ENCODE results near the gene POLR3F.

Gene POLR3F

GRCh38 chr20:18527836-18528235 lies 60.6 kb downstream of the POLR3F start:
- Histone ChIP-seq H3K4me1 (ENCODE audit: control insufficient read depth in 1 of 2, insufficient read depth in 2 of 2, low read length in 2 of 2) (no peaks in the 10 kb centered on the region), H3K36me3 (ENCODE audit: control insufficient read depth in 1 of 2, insufficient read depth in 2 of 2, low read length in 2 of 2) (peaks cover 66 to 78% of the 10 kb centered on the region in 2 donors), H3K9me3 (ENCODE audit: control insufficient read depth in 1 of 2, low read length in 2 of 2) (no peaks in the 10 kb centered on the region)

GRCh38 chr20:18529041-18529440 lies 61.9 kb downstream of the POLR3F start:
- no peak overlapping the region for H3K4me3 ChIP-seq (ENCODE audit: low read depth in 1 of 2, low read length in 2 of 2)
- no peaks in the 10 kb centered on the region for H3K4me1 ChIP-seq (ENCODE audit: control insufficient read depth in 1 of 2, insufficient read depth in 2 of 2, low read length in 2 of 2)
- no peaks in the 10 kb centered on the region for H3K9me3 ChIP-seq (ENCODE audit: control insufficient read depth in 1 of 2, low read length in 2 of 2)
- H3K36me3 ChIP-seq (ENCODE audit: control insufficient read depth in 1 of 2, insufficient read depth in 2 of 2, low read length in 2 of 2) = peaks cover 77 to 87% of the 10 kb centered on the region in 2 donors
- no peaks in the 10 kb centered on the region for H3K27me3 ChIP-seq (ENCODE audit: low read depth, low read length)
- no peak overlapping the region for H3K27ac ChIP-seq (ENCODE audit: low read length)

More at GRCh38 chr20:18527836-18528235, 60.6 kb downstream of the POLR3F start:
- Histone ChIP-seq H3K4me3 (ENCODE audit: low read depth in 1 of 2, low read length in 2 of 2) (no peak overlapping the region), H3K27me3 (ENCODE audit: low read depth, low read length) (no peaks in the 10 kb centered on the region), H3K27ac (ENCODE audit: low read length) (no peak overlapping the region)

- Histone ChIP-seq H3K36me3 (ENCODE audit: control insufficient read depth in 1 of 2, insufficient read depth in 2 of 2, low read length in 2 of 2) (peaks cover 70 to 73% of the 10 kb centered on the region in 2 donors), H3K27me3 (ENCODE audit: low read depth, low read length) (no peaks in the 10 kb centered on the region), H3K9me3 (ENCODE audit: control insufficient read depth in 1 of 2, low read length in 2 of 2) (no peaks in the 10 kb centered on the region), H3K27ac (ENCODE audit: low read length) (no peak overlapping the region), H3K4me3 (ENCODE audit: low read depth in 1 of 2, low read length in 2 of 2) (no peak overlapping the region), H3K4me1 (ENCODE audit: control insufficient read depth in 1 of 2, insufficient read depth in 2 of 2, low read length in 2 of 2) (no peaks in the 10 kb centered on the region)
Measured at GRCh38 chr20:18532626-18533025, 65.4 kb downstream of the POLR3F start.

GRCh38 chr20:18533491-18533890 lies 66.3 kb downstream of the POLR3F start:
- no peaks in the 10 kb centered on the region for H3K27me3 ChIP-seq (ENCODE audit: low read depth, low read length)
- no peak overlapping the region for H3K4me3 ChIP-seq (ENCODE audit: low read depth in 1 of 2, low read length in 2 of 2)
- H3K4me1 ChIP-seq (ENCODE audit: control insufficient read depth in 1 of 2, insufficient read depth in 2 of 2, low read length in 2 of 2) = no peaks in the 10 kb centered on the region
- H3K27ac ChIP-seq (ENCODE audit: low read length) = no peak overlapping the region
- peaks cover 61 to 69% of the 10 kb centered on the region in 2 donors for H3K36me3 ChIP-seq (ENCODE audit: control insufficient read depth in 1 of 2, insufficient read depth in 2 of 2, low read length in 2 of 2)
- H3K9me3 ChIP-seq (ENCODE audit: control insufficient read depth in 1 of 2, low read length in 2 of 2) = no peaks in the 10 kb centered on the region

GRCh38 chr20:18533978-18534644 lies 66.9 kb downstream of the POLR3F start:
- no peaks in the 10 kb centered on the region for H3K27me3 ChIP-seq (ENCODE audit: low read depth, low read length)
- H3K9me3 ChIP-seq (ENCODE audit: control insufficient read depth in 1 of 2, low read length in 2 of 2) = no peaks in the 10 kb centered on the region
- H3K36me3 ChIP-seq (ENCODE audit: control insufficient read depth in 1 of 2, insufficient read depth in 2 of 2, low read length in 2 of 2) = peaks cover 55 to 67% of the 10 kb centered on the region in 2 donors
- H3K27ac ChIP-seq (ENCODE audit: low read length) = no peak overlapping the region
- no peak overlapping the region for H3K4me3 ChIP-seq (ENCODE audit: low read depth in 1 of 2, low read length in 2 of 2)
- no peaks in the 10 kb centered on the region for H3K4me1 ChIP-seq (ENCODE audit: control insufficient read depth in 1 of 2, insufficient read depth in 2 of 2, low read length in 2 of 2)
